SK-N-SH (cell line): ENCODE measurements around the gene ADCY7. TPM values are rescaled to one million over a fixed set of nuclear protein-coding genes. Genes with fewer than 3 reads are reported as not detected.

Experiments used
- CTCF ChIA-PET: fragments of 300-600, 350-600 bp; formaldehyde crosslinking; extraction: SDS; loops from one replicate; lab custom pipeline; 2021; lab: Yijun Ruan, JAX
- POLR2A ChIA-PET: fragments of 350-600 bp; sonication (Branson Sonifier 250); formaldehyde crosslinking; extraction: SDS; loops from one replicate; lab custom pipeline; 2020; ENCODE audit warnings: antibody characterized with exemption, inconsistent platforms; lab: Yijun Ruan, JAX
- DNase-seq: peaks from one replicate; pipeline ENCODE4 v3.0.0; 2012
- H2AFZ ChIP-seq: fragments of 200-600 bp; sonication (generic); 2 replicates; pipeline ENCODE4 v1.8.1; 2016; ENCODE audit warnings: antibody characterized with exemption, mild to moderate bottlenecking, low read depth
- H3F3A ChIP-seq: fragments of 200-600 bp; sonication (generic); replicated peaks from 2 replicates; pipeline ENCODE3; 2016; ENCODE audit warnings: antibody characterized with exemption, mild to moderate bottlenecking; ENCODE audit not compliant: insufficient read depth
- H3K27ac ChIP-seq, 2 experiments: fragments of 200-500 bp in 1 of 2; fragments of 200-600 bp in 1 of 2; sonication (Bioruptor generic) in 1 of 2; sonication (generic), shearing (Covaris generic) in 1 of 2; 2 replicates each; pipeline versions ENCODE4 v1.5.1 to v1.6.1; 2014 to 2016; ENCODE audit warnings: low read depth in 2 of 2, inconsistent platforms in 1 of 2, low read length in 1 of 2, mild to moderate bottlenecking in 1 of 2, mixed read lengths in 1 of 2
- H3K27me3 ChIP-seq: fragments of 200-600 bp; sonication (generic), shearing (Covaris generic); 2 replicates; pipeline ENCODE4 v1.6.1; 2016; ENCODE audit warnings: mixed run types; ENCODE audit not compliant: insufficient read depth
- H3K36me3 ChIP-seq, 2 experiments: fragments of 200-500 bp in 1 of 2; fragments of 200-600 bp in 1 of 2; sonication (Bioruptor generic) in 1 of 2; sonication (generic) in 1 of 2; replicated peaks in 1 of 2; 2 replicates each; pipeline versions ENCODE3 to v1.5.1; 2014 to 2016; ENCODE audit warnings: low read length in 1 of 2, mild to moderate bottlenecking in 1 of 2; ENCODE audit not compliant: insufficient read depth in 2 of 2, control insufficient read depth in 1 of 2
- H3K4me1 ChIP-seq, 2 experiments: fragments of 200-500 bp in 1 of 2; fragments of 200-600 bp in 1 of 2; sonication (Bioruptor generic) in 1 of 2; sonication (generic), shearing (Covaris generic) in 1 of 2; 2 replicates each; pipeline versions ENCODE4 v1.5.1 to v1.6.1; 2014 to 2016; ENCODE audit warnings: low read depth in 1 of 2, low read length in 1 of 2, mixed run types in 1 of 2; ENCODE audit not compliant: insufficient read depth in 2 of 2, control insufficient read depth in 1 of 2
- H3K4me2 ChIP-seq: fragments of 200-600 bp; sonication (generic), shearing (Covaris generic); 2 replicates; pipeline ENCODE4 v1.6.1; 2017; ENCODE audit warnings: mixed run types
- H3K4me3 ChIP-seq, 2 experiments: fragments of 200-500 bp in 1 of 2; fragments of 200-600 bp in 1 of 2; sonication (Bioruptor generic) in 1 of 2; sonication (generic), shearing (Covaris generic) in 1 of 2; 2 replicates each; pipeline versions ENCODE4 v1.5.1 to v1.8.1; 2014 to 2016; ENCODE audit warnings: low read depth in 2 of 2, inconsistent platforms in 1 of 2, low read length in 1 of 2, mild to moderate bottlenecking in 1 of 2, mixed read lengths in 1 of 2, moderate library complexity in 1 of 2
- H3K79me2 ChIP-seq: fragments of 200-600 bp; sonication (generic); 2 replicates; pipeline ENCODE4 v1.8.1; 2017; ENCODE audit warnings: mild to moderate bottlenecking; ENCODE audit not compliant: insufficient read depth
- H3K9ac ChIP-seq: fragments of 200-600 bp; sonication (generic); 2 replicates; pipeline ENCODE4 v1.6.1; 2017; ENCODE audit warnings: mixed run types
- H3K9me2 ChIP-seq: fragments of 200-600 bp; sonication (generic); 2 replicates; pipeline ENCODE4 v1.6.1; 2017; ENCODE audit warnings: mixed run types
- H3K9me3 ChIP-seq: fragments of 200-600 bp; sonication (generic); 2 replicates; pipeline ENCODE4 v1.6.1; 2017; ENCODE audit warnings: mixed run types, mild to moderate bottlenecking, moderate library complexity
- H4K20me1 ChIP-seq: fragments of 200-600 bp; sonication (generic); 2 replicates; pipeline ENCODE4 v1.6.1; 2017; ENCODE audit warnings: mild to moderate bottlenecking, mixed run types; ENCODE audit not compliant: insufficient read depth
- CTCF ChIP-seq: fragments of 200-600 bp; sonication (generic); IDR thresholded peaks from 2 replicates; pipeline ENCODE4 v1.6.1; 2017; ENCODE audit warnings: antibody characterized with exemption, mild to moderate bottlenecking, moderate library complexity
- ELF1 ChIP-seq: IDR thresholded peaks from 2 replicates; pipeline ENCODE4 v1.4.0; 2012
- EP300 ChIP-seq, 2 experiments: IDR thresholded peaks; 2 replicates each; pipeline versions ENCODE4 v1.4.0 to v1.6.1; 2012; ENCODE audit warnings: borderline replicate concordance in 1 of 2, low read depth in 1 of 2, low read length in 1 of 2
- FOXM1 ChIP-seq: IDR thresholded peaks from 2 replicates; pipeline ENCODE4 v1.4.0; 2012; ENCODE audit warnings: low read depth, mild to moderate bottlenecking
- GABPA ChIP-seq: IDR thresholded peaks from 2 replicates; pipeline ENCODE4 v1.4.0; 2012; ENCODE audit warnings: low read depth, mild to moderate bottlenecking
- GATA2 ChIP-seq: sonication (generic); formaldehyde crosslinking; IDR thresholded peaks from 2 replicates; pipeline ENCODE4 v1.5.0; 2020; ENCODE audit warnings: mild to moderate bottlenecking, missing genetic modification reagents
- IRF3 ChIP-seq: fragments of 150-350 bp; IDR thresholded peaks from 2 replicates; pipeline ENCODE4 v1.6.1; 2016; ENCODE audit warnings: mild to moderate bottlenecking, low read depth, low read length
- MAX ChIP-seq: IDR thresholded peaks from 2 replicates; pipeline ENCODE4 v1.4.0; 2012; ENCODE audit warnings: low read depth
- MXI1 ChIP-seq: IDR thresholded peaks from 2 replicates; pipeline ENCODE4 v1.6.1; 2012; ENCODE audit warnings: mild to moderate bottlenecking, low read depth, low read length, improper control_type of control experiment
- NRF1 ChIP-seq: IDR thresholded peaks from 2 replicates; pipeline ENCODE4 v1.6.1; 2012; ENCODE audit warnings: low read depth, mild to moderate bottlenecking, low read length
- RAD21 ChIP-seq: IDR thresholded peaks from 2 replicates; pipeline ENCODE4 v1.6.1; 2012; ENCODE audit warnings: mild to moderate bottlenecking, low read length
- RCOR1 ChIP-seq: fragments of 150-350 bp; IDR thresholded peaks from 2 replicates; pipeline ENCODE4 v1.6.1; 2017; ENCODE audit warnings: antibody characterized with exemption, low read length
- RFX5 ChIP-seq: IDR thresholded peaks from 2 replicates; pipeline ENCODE4 v1.6.1; 2012; ENCODE audit warnings: mild to moderate bottlenecking, improper control_type of control experiment, low read length
- RXRA ChIP-seq: IDR thresholded peaks from 2 replicates; pipeline ENCODE4 v1.4.0; 2012; ENCODE audit warnings: low read depth, mild to moderate bottlenecking, borderline replicate concordance
- SMC3 ChIP-seq: IDR thresholded peaks from 2 replicates; pipeline ENCODE4 v1.6.1; 2012; ENCODE audit warnings: low read depth, low read length, improper control_type of control experiment
- TAF1 ChIP-seq: IDR thresholded peaks from 2 replicates; pipeline ENCODE4 v1.6.1; 2012; ENCODE audit warnings: low read depth, mild to moderate bottlenecking, low read length, moderate library complexity, borderline replicate concordance
- TEAD4 ChIP-seq: IDR thresholded peaks from 2 replicates; pipeline ENCODE4 v1.4.0; 2012; ENCODE audit warnings: mild to moderate bottlenecking, borderline replicate concordance; ENCODE audit not compliant: insufficient read depth
- WGBS: methylation state at CpG from one replicate; pipeline ENCODE4 v1.1.6; 2017; ENCODE audit warnings: low lambda C conversion rate; 5-methylcytosine and 5-hydroxymethylcytosine counted together
- polyA plus RNA-seq, 3 experiments: library from polyadenylated mRNA; depleted of rRNA; stranded (reverse); fragments of >200 nt; gene quantifications; 2 replicates each; pipeline ENCODE4 v1.2.3, GENCODE V29; 2012
- TF ChIP-seq, protein P1 (sequence below): IDR thresholded peaks from 2 replicates; pipeline ENCODE4 v1.4.0; 2012; ENCODE audit warnings: low read depth, borderline replicate concordance
- TF ChIP-seq, protein P2 (sequence below): fragments of 150-350 bp; IDR thresholded peaks from 2 replicates; pipeline ENCODE4 v1.6.1; 2017; ENCODE audit warnings: antibody characterized with exemption, low read length, low read depth, borderline replicate concordance
- TF ChIP-seq, protein P3 (sequence below): IDR thresholded peaks from 2 replicates; pipeline ENCODE4; 2012

ADCY7 gene
- polyA plus RNA-seq, 1 of the 3 experiments (the other 2 are of a cell fraction) = 14.3 TPM

DNA sequence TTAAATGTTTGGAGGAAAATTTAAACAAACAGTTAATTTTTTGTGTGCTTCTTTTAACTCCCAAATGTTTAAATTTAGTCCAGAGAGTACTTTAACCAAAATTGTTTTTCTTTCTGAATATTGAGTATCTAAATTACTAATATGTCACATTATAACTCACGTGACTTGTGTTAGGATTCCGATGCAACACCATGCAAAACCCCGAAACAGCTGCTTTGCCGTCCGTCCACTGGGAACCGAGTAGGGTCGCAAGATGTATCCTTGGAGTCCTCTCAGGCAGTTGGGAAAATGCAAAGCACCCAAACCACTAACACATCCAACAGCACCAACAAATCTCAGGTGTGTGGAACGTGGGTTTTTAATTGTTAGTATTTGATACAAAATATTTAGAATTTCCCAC, 38.7 kb upstream of the ADCY7 start:
- no peak overlapping the region for H3K9ac ChIP-seq
- POLR2A ChIA-PET = no interaction called here
- no peaks in the 10 kb centered on the region for H4K20me1 ChIP-seq
- CTCF ChIA-PET = interaction anchor here (0.9 to 1.0 kb wide), 4 partner anchors 14 to 438 kb away, joined by 3 to 5 read pairs (median 3); partner anchors contain the start of gene CNEP1R1
- H3K27ac ChIP-seq = no peak overlapping the region
- no peaks in the 10 kb centered on the region for H3K9me3 ChIP-seq
- no peaks in the 10 kb centered on the region for H3K9me2 ChIP-seq
- H3K36me3 ChIP-seq = peaks cover 53 to 59% of the 10 kb centered on the region in 2 experiments
- no peaks in the 10 kb centered on the region for H3K4me1 ChIP-seq
- peaks cover 4% of the 10 kb centered on the region for H3F3A ChIP-seq
- no peaks in the 10 kb centered on the region for H3K27me3 ChIP-seq
- H3K79me2 ChIP-seq = no peaks in the 10 kb centered on the region
- TF ChIP-seq, protein P1, sequence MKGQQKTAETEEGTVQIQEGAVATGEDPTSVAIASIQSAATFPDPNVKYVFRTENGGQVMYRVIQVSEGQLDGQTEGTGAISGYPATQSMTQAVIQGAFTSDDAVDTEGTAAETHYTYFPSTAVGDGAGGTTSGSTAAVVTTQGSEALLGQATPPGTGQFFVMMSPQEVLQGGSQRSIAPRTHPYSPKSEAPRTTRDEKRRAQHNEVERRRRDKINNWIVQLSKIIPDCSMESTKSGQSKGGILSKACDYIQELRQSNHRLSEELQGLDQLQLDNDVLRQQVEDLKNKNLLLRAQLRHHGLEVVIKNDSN = no peak
- TF ChIP-seq EP300 (IDR thresholded peaks at IDR 0.05; ENCODE audit: borderline replicate concordance in 1 of 2, low read depth in 1 of 2, low read length in 1 of 2) (no peak), RCOR1 (no peak), ELF1 (no peak), TEAD4 (no peak), RXRA (no peak), MXI1 (no peak), FOXM1 (no peak), GATA2 (no peak), NRF1 (no peak), GABPA (no peak), TAF1 (no peak), SMC3 (no peak), MAX (no peak), RAD21 (no peak), RFX5 (no peak), CTCF (no peak), IRF3 (no peak)
- TF ChIP-seq, protein P2, sequence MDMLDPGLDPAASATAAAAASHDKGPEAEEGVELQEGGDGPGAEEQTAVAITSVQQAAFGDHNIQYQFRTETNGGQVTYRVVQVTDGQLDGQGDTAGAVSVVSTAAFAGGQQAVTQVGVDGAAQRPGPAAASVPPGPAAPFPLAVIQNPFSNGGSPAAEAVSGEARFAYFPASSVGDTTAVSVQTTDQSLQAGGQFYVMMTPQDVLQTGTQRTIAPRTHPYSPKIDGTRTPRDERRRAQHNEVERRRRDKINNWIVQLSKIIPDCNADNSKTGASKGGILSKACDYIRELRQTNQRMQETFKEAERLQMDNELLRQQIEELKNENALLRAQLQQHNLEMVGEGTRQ = no peak
- TF ChIP-seq, protein P3, sequence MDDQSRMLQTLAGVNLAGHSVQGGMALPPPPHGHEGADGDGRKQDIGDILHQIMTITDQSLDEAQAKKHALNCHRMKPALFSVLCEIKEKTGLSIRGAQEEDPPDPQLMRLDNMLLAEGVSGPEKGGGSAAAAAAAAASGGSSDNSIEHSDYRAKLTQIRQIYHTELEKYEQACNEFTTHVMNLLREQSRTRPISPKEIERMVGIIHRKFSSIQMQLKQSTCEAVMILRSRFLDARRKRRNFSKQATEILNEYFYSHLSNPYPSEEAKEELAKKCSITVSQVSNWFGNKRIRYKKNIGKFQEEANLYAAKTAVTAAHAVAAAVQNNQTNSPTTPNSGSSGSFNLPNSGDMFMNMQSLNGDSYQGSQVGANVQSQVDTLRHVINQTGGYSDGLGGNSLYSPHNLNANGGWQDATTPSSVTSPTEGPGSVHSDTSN = no peak
- H2AFZ ChIP-seq = no peak overlapping the region
- H3K4me2 ChIP-seq = no peak overlapping the region
- 83% methylated on average over 8 of the region's 8 CpGs for WGBS
- DNase-seq = no peak
- H3K4me3 ChIP-seq = no peak overlapping the region
